Measurements from ENCODE around the gene VWA2.

The VWA2 gene

DNA sequence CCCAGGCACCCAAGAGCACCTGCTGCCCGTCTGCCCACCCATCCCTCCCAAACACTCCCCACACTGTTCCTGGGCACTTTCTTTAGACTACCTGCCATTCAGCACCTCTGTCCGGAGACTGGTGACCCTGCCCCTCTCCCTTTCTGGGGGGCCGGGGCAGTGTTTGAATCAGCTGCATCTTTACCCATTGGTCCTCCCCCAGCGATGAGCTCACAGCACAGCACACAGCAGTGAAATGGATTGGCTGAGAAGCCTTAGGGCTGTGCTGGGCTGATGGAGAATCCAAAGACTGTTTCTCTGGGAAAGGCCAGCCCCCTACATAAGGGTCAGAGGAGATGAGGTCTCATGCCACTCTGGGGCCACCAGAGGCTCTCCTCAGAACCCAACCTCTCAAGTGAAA is 40.2 kb downstream of the VWA2 start:
- no peaks in the 10 kb centered on the region for H3K9me3 ChIP-seq (ENCODE audit: control insufficient read depth, insufficient read depth, low read depth, low read length)
- H3K27ac ChIP-seq (ENCODE audit: extremely low read depth, low read depth, low read length), result no peak overlapping the region
- H3K4me1 ChIP-seq (ENCODE audit: control insufficient read depth, insufficient read depth, low read length), result no peaks in the 10 kb centered on the region
- H3K4me3 ChIP-seq (ENCODE audit: low read depth, low read length), result no peak overlapping the region
- TF ChIP-seq ZNF354C (tag by site-specific recombination; IDR thresholded peaks at IDR 0.05; ENCODE audit: borderline replicate concordance, low read depth), result no peak
- TF ChIP-seq HOXA7 (CRISPR knock-in tag; IDR thresholded peaks at IDR 0.05; ENCODE audit: borderline replicate concordance), result no peak
- TF ChIP-seq ZBTB49 (tag by site-specific recombination; IDR thresholded peaks at IDR 0.05; ENCODE audit: low read depth), result no peak
- no peak for TF ChIP-seq ZEB2 (tag by site-specific recombination; IDR thresholded peaks at IDR 0.05)
- TF ChIP-seq, protein P1, sequence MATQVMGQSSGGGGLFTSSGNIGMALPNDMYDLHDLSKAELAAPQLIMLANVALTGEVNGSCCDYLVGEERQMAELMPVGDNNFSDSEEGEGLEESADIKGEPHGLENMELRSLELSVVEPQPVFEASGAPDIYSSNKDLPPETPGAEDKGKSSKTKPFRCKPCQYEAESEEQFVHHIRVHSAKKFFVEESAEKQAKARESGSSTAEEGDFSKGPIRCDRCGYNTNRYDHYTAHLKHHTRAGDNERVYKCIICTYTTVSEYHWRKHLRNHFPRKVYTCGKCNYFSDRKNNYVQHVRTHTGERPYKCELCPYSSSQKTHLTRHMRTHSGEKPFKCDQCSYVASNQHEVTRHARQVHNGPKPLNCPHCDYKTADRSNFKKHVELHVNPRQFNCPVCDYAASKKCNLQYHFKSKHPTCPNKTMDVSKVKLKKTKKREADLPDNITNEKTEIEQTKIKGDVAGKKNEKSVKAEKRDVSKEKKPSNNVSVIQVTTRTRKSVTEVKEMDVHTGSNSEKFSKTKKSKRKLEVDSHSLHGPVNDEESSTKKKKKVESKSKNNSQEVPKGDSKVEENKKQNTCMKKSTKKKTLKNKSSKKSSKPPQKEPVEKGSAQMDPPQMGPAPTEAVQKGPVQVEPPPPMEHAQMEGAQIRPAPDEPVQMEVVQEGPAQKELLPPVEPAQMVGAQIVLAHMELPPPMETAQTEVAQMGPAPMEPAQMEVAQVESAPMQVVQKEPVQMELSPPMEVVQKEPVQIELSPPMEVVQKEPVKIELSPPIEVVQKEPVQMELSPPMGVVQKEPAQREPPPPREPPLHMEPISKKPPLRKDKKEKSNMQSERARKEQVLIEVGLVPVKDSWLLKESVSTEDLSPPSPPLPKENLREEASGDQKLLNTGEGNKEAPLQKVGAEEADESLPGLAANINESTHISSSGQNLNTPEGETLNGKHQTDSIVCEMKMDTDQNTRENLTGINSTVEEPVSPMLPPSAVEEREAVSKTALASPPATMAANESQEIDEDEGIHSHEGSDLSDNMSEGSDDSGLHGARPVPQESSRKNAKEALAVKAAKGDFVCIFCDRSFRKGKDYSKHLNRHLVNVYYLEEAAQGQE (tag by site-specific recombination; IDR thresholded peaks at IDR 0.05), result no peak
- TF ChIP-seq ZBTB48 (tag by site-specific recombination; IDR thresholded peaks at IDR 0.05), result no peak
- no peak for TF ChIP-seq ELK4 (IDR thresholded peaks at IDR 0.05; ENCODE audit: borderline replicate concordance, low read depth, low read length)
- POLR2A ChIA-PET, result no interaction called here
- no peaks in the 10 kb centered on the region for H3K36me3 ChIP-seq (ENCODE audit: control insufficient read depth in 2 of 2, insufficient read depth in 1 of 2, low read length in 2 of 2)
- CTCF ChIA-PET, result interaction anchor here (0.7 kb wide), 1 partner anchor 818 kb away, joined by 3 read pairs; no protein-coding TSS in a partner anchor

GRCh38 chr10:114279901-114280644 is 41.0 kb downstream of the VWA2 start:
- no peak for TF ChIP-seq PRDM10 (tag by site-specific recombination; IDR thresholded peaks at IDR 0.05)
- TF ChIP-seq BCL11B (tag by site-specific recombination; IDR thresholded peaks at IDR 0.05; ENCODE audit: low read depth), result no peak
- TF ChIP-seq KLF9 (tag by site-specific recombination; IDR thresholded peaks at IDR 0.05; ENCODE audit: low read depth), result no peak
- no peak for TF ChIP-seq ZNF529 (tag by site-specific recombination; IDR thresholded peaks at IDR 0.05; ENCODE audit: insufficient replicate concordance)
- TF ChIP-seq, protein P2, sequence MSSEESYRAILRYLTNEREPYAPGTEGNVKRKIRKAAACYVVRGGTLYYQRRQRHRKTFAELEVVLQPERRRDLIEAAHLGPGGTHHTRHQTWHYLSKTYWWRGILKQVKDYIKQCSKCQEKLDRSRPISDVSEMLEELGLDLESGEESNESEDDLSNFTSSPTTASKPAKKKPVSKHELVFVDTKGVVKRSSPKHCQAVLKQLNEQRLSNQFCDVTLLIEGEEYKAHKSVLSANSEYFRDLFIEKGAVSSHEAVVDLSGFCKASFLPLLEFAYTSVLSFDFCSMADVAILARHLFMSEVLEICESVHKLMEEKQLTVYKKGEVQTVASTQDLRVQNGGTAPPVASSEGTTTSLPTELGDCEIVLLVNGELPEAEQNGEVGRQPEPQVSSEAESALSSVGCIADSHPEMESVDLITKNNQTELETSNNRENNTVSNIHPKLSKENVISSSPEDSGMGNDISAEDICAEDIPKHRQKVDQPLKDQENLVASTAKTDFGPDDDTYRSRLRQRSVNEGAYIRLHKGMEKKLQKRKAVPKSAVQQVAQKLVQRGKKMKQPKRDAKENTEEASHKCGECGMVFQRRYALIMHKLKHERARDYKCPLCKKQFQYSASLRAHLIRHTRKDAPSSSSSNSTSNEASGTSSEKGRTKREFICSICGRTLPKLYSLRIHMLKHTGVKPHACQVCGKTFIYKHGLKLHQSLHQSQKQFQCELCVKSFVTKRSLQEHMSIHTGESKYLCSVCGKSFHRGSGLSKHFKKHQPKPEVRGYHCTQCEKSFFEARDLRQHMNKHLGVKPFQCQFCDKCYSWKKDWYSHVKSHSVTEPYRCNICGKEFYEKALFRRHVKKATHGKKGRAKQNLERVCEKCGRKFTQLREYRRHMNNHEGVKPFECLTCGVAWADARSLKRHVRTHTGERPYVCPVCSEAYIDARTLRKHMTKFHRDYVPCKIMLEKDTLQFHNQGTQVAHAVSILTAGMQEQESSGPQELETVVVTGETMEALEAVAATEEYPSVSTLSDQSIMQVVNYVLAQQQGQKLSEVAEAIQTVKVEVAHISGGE (tag by site-specific recombination; conservative IDR thresholded peaks at IDR 0.05; ENCODE audit: low read depth), result no peak
- TF ChIP-seq ZNF571 (tag by site-specific recombination; IDR thresholded peaks at IDR 0.05), result no peak
- Histone ChIP-seq H3K4me1 (ENCODE audit: control insufficient read depth, insufficient read depth, low read length) (no peaks in the 10 kb centered on the region), H3K4me3 (ENCODE audit: low read depth, low read length) (no peak overlapping the region), H3K9me3 (ENCODE audit: control insufficient read depth, insufficient read depth, low read depth, low read length) (no peaks in the 10 kb centered on the region), H3K36me3 (ENCODE audit: control insufficient read depth in 2 of 2, insufficient read depth in 1 of 2, low read length in 2 of 2) (no peaks in the 10 kb centered on the region), H3K27ac (ENCODE audit: extremely low read depth, low read depth, low read length) (no peak overlapping the region)
- POLR2A ChIA-PET, result no interaction called here
- CTCF ChIA-PET, result interaction anchor here (0.6 kb wide), 1 partner anchor 544 kb away, joined by 3 read pairs; no protein-coding TSS in a partner anchor
